Measurements from ENCODE around the gene TCF19.

DNA sequence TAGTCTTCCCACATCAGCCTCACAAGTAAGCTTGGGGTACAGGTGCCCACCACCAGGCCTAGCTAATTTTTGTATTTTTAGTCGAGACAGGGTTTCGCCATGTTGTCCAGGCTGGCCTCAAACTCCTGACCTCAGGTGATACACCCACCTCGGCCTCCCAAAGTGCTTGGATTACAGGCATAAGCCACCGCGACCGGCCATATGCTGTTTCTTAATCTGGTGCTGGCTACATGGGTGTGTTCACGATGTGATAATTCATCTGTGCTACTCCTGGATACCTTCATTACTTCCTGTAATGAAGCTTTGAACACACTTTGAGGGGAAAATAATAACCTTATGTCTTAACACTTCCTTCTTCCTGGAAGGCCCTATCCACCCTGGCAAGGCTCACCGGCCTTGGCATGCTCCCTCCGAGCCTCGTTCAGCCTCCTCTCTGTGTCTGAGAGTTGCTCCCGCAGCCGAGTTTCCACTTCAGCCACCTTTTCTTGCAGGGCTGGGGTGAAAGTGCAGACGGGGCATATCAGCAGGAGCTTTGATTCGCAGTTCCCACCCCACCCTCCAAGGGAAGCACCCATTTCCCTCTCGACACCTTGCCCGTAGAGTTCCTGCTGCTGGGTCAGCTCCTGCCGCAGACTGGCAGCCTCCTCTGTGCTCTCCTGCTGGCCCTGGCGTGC lies 14.0 kb upstream of the TCF19 start:
- no peak for TF ChIP-seq SIN3A (IDR thresholded peaks at IDR 0.05; ENCODE audit: borderline replicate concordance, insufficient read depth, low read depth, low read length)
- TF ChIP-seq, protein P1, sequence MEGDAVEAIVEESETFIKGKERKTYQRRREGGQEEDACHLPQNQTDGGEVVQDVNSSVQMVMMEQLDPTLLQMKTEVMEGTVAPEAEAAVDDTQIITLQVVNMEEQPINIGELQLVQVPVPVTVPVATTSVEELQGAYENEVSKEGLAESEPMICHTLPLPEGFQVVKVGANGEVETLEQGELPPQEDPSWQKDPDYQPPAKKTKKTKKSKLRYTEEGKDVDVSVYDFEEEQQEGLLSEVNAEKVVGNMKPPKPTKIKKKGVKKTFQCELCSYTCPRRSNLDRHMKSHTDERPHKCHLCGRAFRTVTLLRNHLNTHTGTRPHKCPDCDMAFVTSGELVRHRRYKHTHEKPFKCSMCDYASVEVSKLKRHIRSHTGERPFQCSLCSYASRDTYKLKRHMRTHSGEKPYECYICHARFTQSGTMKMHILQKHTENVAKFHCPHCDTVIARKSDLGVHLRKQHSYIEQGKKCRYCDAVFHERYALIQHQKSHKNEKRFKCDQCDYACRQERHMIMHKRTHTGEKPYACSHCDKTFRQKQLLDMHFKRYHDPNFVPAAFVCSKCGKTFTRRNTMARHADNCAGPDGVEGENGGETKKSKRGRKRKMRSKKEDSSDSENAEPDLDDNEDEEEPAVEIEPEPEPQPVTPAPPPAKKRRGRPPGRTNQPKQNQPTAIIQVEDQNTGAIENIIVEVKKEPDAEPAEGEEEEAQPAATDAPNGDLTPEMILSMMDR (IDR thresholded peaks at IDR 0.05) = no peak
